ENCODE measurements around the gene MMP25.
"Not testable (repeated sequence)": the region's sequence is repeated elsewhere in the genome, so short reads cannot be mapped to it uniquely, and the experiment has no call there.

Gene MMP25

GRCh38 chr16:3073448-3073847 lies 27.1 kb downstream of the MMP25 start:
- DNase-seq (ENCODE audit: low spot score) = no peak

GRCh38 chr16:3074860-3075522 lies 28.6 kb downstream of the MMP25 start:
- no peak for DNase-seq (ENCODE audit: low spot score)

- peak; percentile 3 for DNase-seq (ENCODE audit: low spot score)
These were observed 29.2 kb downstream of the MMP25 start for GRCh38 chr16:3075523-3075915.

- not testable (repeated sequence) for DNase-seq (ENCODE audit: low spot score)
These were observed 29.6 kb downstream of the MMP25 start for GRCh38 chr16:3075946-3076345.

- no peak for DNase-seq (ENCODE audit: low spot score)
These were observed 30.2 kb downstream of the MMP25 start for GRCh38 chr16:3076577-3076976.

GRCh38 chr16:3080024-3080423 lies 33.7 kb downstream of the MMP25 start:
- no peak for DNase-seq (ENCODE audit: low spot score)

- not testable (repeated sequence) for DNase-seq (ENCODE audit: low spot score)
These were observed 35.6 kb downstream of the MMP25 start for GRCh38 chr16:3081957-3082356.

- DNase-seq (ENCODE audit: low spot score) = not testable (repeated sequence)
These were observed 37.0 kb downstream of the MMP25 start for GRCh38 chr16:3083408-3083807.

GRCh38 chr16:3084491-3084890 lies 38.1 kb downstream of the MMP25 start:
- DNase-seq (ENCODE audit: low spot score) = no peak

- no peak for DNase-seq (ENCODE audit: low spot score)
These were observed 38.8 kb downstream of the MMP25 start for GRCh38 chr16:3084969-3085670.

- no peak for DNase-seq (ENCODE audit: low spot score)
These were observed 39.7 kb downstream of the MMP25 start for GRCh38 chr16:3085868-3086595.

GRCh38 chr16:3086596-3087242 lies 40.4 kb downstream of the MMP25 start:
- no peak for DNase-seq (ENCODE audit: low spot score)

- peak; percentile 4 for DNase-seq (ENCODE audit: low spot score)
These were observed 41.2 kb downstream of the MMP25 start for GRCh38 chr16:3087243-3088235.

- peak; percentile 2 for DNase-seq (ENCODE audit: low spot score)
These were observed 42.1 kb downstream of the MMP25 start for GRCh38 chr16:3088450-3088849.

GRCh38 chr16:3088925-3089716 lies 42.8 kb downstream of the MMP25 start:
- no peak for DNase-seq (ENCODE audit: low spot score)

- DNase-seq (ENCODE audit: low spot score) = no peak
These were observed 43.6 kb downstream of the MMP25 start for GRCh38 chr16:3089717-3090592.

GRCh38 chr16:3091551-3091950 lies 45.2 kb downstream of the MMP25 start:
- no peak for DNase-seq (ENCODE audit: low spot score)

- DNase-seq (ENCODE audit: low spot score) = no peak
These were observed 46.2 kb downstream of the MMP25 start for GRCh38 chr16:3092501-3092941.

- DNase-seq (ENCODE audit: low spot score) = peak; percentile 44
These were observed 48.1 kb downstream of the MMP25 start for GRCh38 chr16:3094289-3095027.

Data from GM03348 (cell line).